Measurements from ENCODE around the gene TNFSF18.
"Not testable (repeated sequence)": the region's sequence is repeated elsewhere in the genome, so short reads cannot be mapped to it uniquely, and the experiment has no call there.

The TNFSF18 gene

GRCh38 chr1:173050865-173051264 lies at the start of gene TNFSF18:
TNFSF18 (minus strand) TSS chr1:173050941; CDS start chr1:173050896, 45 bp downstream.
- Histone ChIP-seq H3K36me3 (ENCODE audit: control insufficient read depth, low read depth, low read length) (no peaks in the 10 kb centered on the region), H3K27me3 (ENCODE audit: control insufficient read depth, insufficient read depth, low read length) (no peaks in the 10 kb centered on the region), H3K27ac (ENCODE audit: low read length) (no peak within 1 kb of the TSS), H3K9ac (ENCODE audit: low read length) (no peak within 1 kb of the TSS), H3K4me1 (ENCODE audit: control insufficient read depth, low read depth, low read length) (no peaks in the 10 kb centered on the region), H3K9me3 (ENCODE audit: control insufficient read depth, low read depth, low read length) (no peaks in the 10 kb centered on the region), H3K4me3 (ENCODE audit: low read length) (no peak within 1 kb of the TSS)

- Histone ChIP-seq H3K36me3 (ENCODE audit: control insufficient read depth, low read depth, low read length) (no peaks in the 10 kb centered on the region), H3K4me3 (ENCODE audit: low read length) (no peak overlapping the region), H3K27me3 (ENCODE audit: control insufficient read depth, insufficient read depth, low read length) (no peaks in the 10 kb centered on the region), H3K9ac (ENCODE audit: low read length) (no peak overlapping the region), H3K27ac (ENCODE audit: low read length) (no peak overlapping the region), H3K9me3 (ENCODE audit: control insufficient read depth, low read depth, low read length) (no peaks in the 10 kb centered on the region), H3K4me1 (ENCODE audit: control insufficient read depth, low read depth, low read length) (no peaks in the 10 kb centered on the region)
Observed at GRCh38 chr1:173099166-173099565, 48.4 kb upstream of the TNFSF18 start.

- no peaks in the 10 kb centered on the region for H3K36me3 ChIP-seq (ENCODE audit: control insufficient read depth, low read depth, low read length)
- H3K9me3 ChIP-seq (ENCODE audit: control insufficient read depth, low read depth, low read length), result no peaks in the 10 kb centered on the region
- H3K4me1 ChIP-seq (ENCODE audit: control insufficient read depth, low read depth, low read length), result no peaks in the 10 kb centered on the region
- H3K27me3 ChIP-seq (ENCODE audit: control insufficient read depth, insufficient read depth, low read length), result no peaks in the 10 kb centered on the region
- no peak overlapping the region for H3K27ac ChIP-seq (ENCODE audit: low read length)
- H3K9ac ChIP-seq (ENCODE audit: low read length), result no peak overlapping the region
- no peak overlapping the region for H3K4me3 ChIP-seq (ENCODE audit: low read length)
Observed at GRCh38 chr1:173098117-173098516, 47.4 kb upstream of the TNFSF18 start.

GRCh38 chr1:173097001-173097400 lies 46.3 kb upstream of the TNFSF18 start:
- no peaks in the 10 kb centered on the region for H3K4me1 ChIP-seq (ENCODE audit: control insufficient read depth, low read depth, low read length)
- H3K27ac ChIP-seq (ENCODE audit: low read length), result no peak overlapping the region
- H3K4me3 ChIP-seq (ENCODE audit: low read length), result no peak overlapping the region
- no peak overlapping the region for H3K9ac ChIP-seq (ENCODE audit: low read length)
- no peaks in the 10 kb centered on the region for H3K9me3 ChIP-seq (ENCODE audit: control insufficient read depth, low read depth, low read length)
- H3K27me3 ChIP-seq (ENCODE audit: control insufficient read depth, insufficient read depth, low read length), result no peaks in the 10 kb centered on the region
- no peaks in the 10 kb centered on the region for H3K36me3 ChIP-seq (ENCODE audit: control insufficient read depth, low read depth, low read length)

GRCh38 chr1:173095632-173096031 lies 44.9 kb upstream of the TNFSF18 start:
- H3K27ac ChIP-seq (ENCODE audit: low read length), result no peak overlapping the region
- H3K27me3 ChIP-seq (ENCODE audit: control insufficient read depth, insufficient read depth, low read length), result no peaks in the 10 kb centered on the region
- H3K9ac ChIP-seq (ENCODE audit: low read length), result no peak overlapping the region

GRCh38 chr1:173094541-173094940 lies 43.8 kb upstream of the TNFSF18 start:
- Histone ChIP-seq H3K9ac (ENCODE audit: low read length) (no peak overlapping the region), H3K4me1 (ENCODE audit: control insufficient read depth, low read depth, low read length) (no peaks in the 10 kb centered on the region)

More at GRCh38 chr1:173095632-173096031, 44.9 kb upstream of the TNFSF18 start:
- H3K9me3 ChIP-seq (ENCODE audit: control insufficient read depth, low read depth, low read length), result no peaks in the 10 kb centered on the region
- H3K36me3 ChIP-seq (ENCODE audit: control insufficient read depth, low read depth, low read length), result no peaks in the 10 kb centered on the region
- H3K4me3 ChIP-seq (ENCODE audit: low read length), result no peak overlapping the region
- H3K4me1 ChIP-seq (ENCODE audit: control insufficient read depth, low read depth, low read length), result no peaks in the 10 kb centered on the region

GRCh38 chr1:173093691-173094445 lies 43.1 kb upstream of the TNFSF18 start:
- Histone ChIP-seq H3K4me1 (ENCODE audit: control insufficient read depth, low read depth, low read length) (no peaks in the 10 kb centered on the region), H3K9me3 (ENCODE audit: control insufficient read depth, low read depth, low read length) (no peaks in the 10 kb centered on the region), H3K9ac (ENCODE audit: low read length) (no peak overlapping the region), H3K36me3 (ENCODE audit: control insufficient read depth, low read depth, low read length) (no peaks in the 10 kb centered on the region), H3K4me3 (ENCODE audit: low read length) (no peak overlapping the region), H3K27me3 (ENCODE audit: control insufficient read depth, insufficient read depth, low read length) (no peaks in the 10 kb centered on the region), H3K27ac (ENCODE audit: low read length) (no peak overlapping the region)

More at GRCh38 chr1:173094541-173094940, 43.8 kb upstream of the TNFSF18 start:
- Histone ChIP-seq H3K27me3 (ENCODE audit: control insufficient read depth, insufficient read depth, low read length) (no peaks in the 10 kb centered on the region), H3K9me3 (ENCODE audit: control insufficient read depth, low read depth, low read length) (no peaks in the 10 kb centered on the region), H3K4me3 (ENCODE audit: low read length) (no peak overlapping the region), H3K36me3 (ENCODE audit: control insufficient read depth, low read depth, low read length) (no peaks in the 10 kb centered on the region), H3K27ac (ENCODE audit: low read length) (no peak overlapping the region)

GRCh38 chr1:173084292-173084691 lies 33.6 kb upstream of the TNFSF18 start:
- Histone ChIP-seq H3K4me1 (ENCODE audit: control insufficient read depth, low read depth, low read length) (no peaks in the 10 kb centered on the region), H3K27me3 (ENCODE audit: control insufficient read depth, insufficient read depth, low read length) (no peaks in the 10 kb centered on the region), H3K36me3 (ENCODE audit: control insufficient read depth, low read depth, low read length) (no peaks in the 10 kb centered on the region), H3K27ac (ENCODE audit: low read length) (no peak overlapping the region), H3K9me3 (ENCODE audit: control insufficient read depth, low read depth, low read length) (no peaks in the 10 kb centered on the region), H3K4me3 (ENCODE audit: low read length) (no peak overlapping the region), H3K9ac (ENCODE audit: low read length) (no peak overlapping the region)

- no peaks in the 10 kb centered on the region for H3K9me3 ChIP-seq (ENCODE audit: control insufficient read depth, low read depth, low read length)
- H3K4me3 ChIP-seq (ENCODE audit: low read length), result no peak overlapping the region
- no peak overlapping the region for H3K27ac ChIP-seq (ENCODE audit: low read length)
- H3K36me3 ChIP-seq (ENCODE audit: control insufficient read depth, low read depth, low read length), result no peaks in the 10 kb centered on the region
- H3K4me1 ChIP-seq (ENCODE audit: control insufficient read depth, low read depth, low read length), result no peaks in the 10 kb centered on the region
- no peaks in the 10 kb centered on the region for H3K27me3 ChIP-seq (ENCODE audit: control insufficient read depth, insufficient read depth, low read length)
- no peak overlapping the region for H3K9ac ChIP-seq (ENCODE audit: low read length)
Observed at GRCh38 chr1:173082913-173083312, 32.2 kb upstream of the TNFSF18 start.

GRCh38 chr1:173074217-173074616 lies 23.5 kb upstream of the TNFSF18 start:
- not testable (repeated sequence) for H3K9ac ChIP-seq (ENCODE audit: low read length); H3K9me3 ChIP-seq (ENCODE audit: control insufficient read depth, low read depth, low read length); H3K27me3 ChIP-seq (ENCODE audit: control insufficient read depth, insufficient read depth, low read length); H3K4me3 ChIP-seq (ENCODE audit: low read length); H3K4me1 ChIP-seq (ENCODE audit: control insufficient read depth, low read depth, low read length); H3K27ac ChIP-seq (ENCODE audit: low read length); H3K36me3 ChIP-seq (ENCODE audit: control insufficient read depth, low read depth, low read length)

GRCh38 chr1:173064011-173064410 lies 13.3 kb upstream of the TNFSF18 start:
- H3K27ac ChIP-seq (ENCODE audit: low read length), result no peak overlapping the region

GRCh38 chr1:173063171-173063570 lies 12.4 kb upstream of the TNFSF18 start:
- Histone ChIP-seq H3K27me3 (ENCODE audit: control insufficient read depth, insufficient read depth, low read length) (no peaks in the 10 kb centered on the region), H3K4me3 (ENCODE audit: low read length) (no peak overlapping the region), H3K9ac (ENCODE audit: low read length) (no peak overlapping the region), H3K9me3 (ENCODE audit: control insufficient read depth, low read depth, low read length) (no peaks in the 10 kb centered on the region), H3K36me3 (ENCODE audit: control insufficient read depth, low read depth, low read length) (no peaks in the 10 kb centered on the region), H3K27ac (ENCODE audit: low read length) (no peak overlapping the region), H3K4me1 (ENCODE audit: control insufficient read depth, low read depth, low read length) (no peaks in the 10 kb centered on the region)

More at GRCh38 chr1:173064011-173064410, 13.3 kb upstream of the TNFSF18 start:
- Histone ChIP-seq H3K9ac (ENCODE audit: low read length) (no peak overlapping the region), H3K36me3 (ENCODE audit: control insufficient read depth, low read depth, low read length) (no peaks in the 10 kb centered on the region), H3K4me1 (ENCODE audit: control insufficient read depth, low read depth, low read length) (no peaks in the 10 kb centered on the region), H3K4me3 (ENCODE audit: low read length) (no peak overlapping the region), H3K9me3 (ENCODE audit: control insufficient read depth, low read depth, low read length) (no peaks in the 10 kb centered on the region), H3K27me3 (ENCODE audit: control insufficient read depth, insufficient read depth, low read length) (no peaks in the 10 kb centered on the region)

All from iPS-18a (cell line).